Left forelimb (tissue), 1 donor: ENCODE measurements around the gene EDC4.
"Not testable (repeated sequence)": the region's sequence is repeated elsewhere in the genome, so short reads cannot be mapped to it uniquely, and the experiment has no call there.

Experiments used
- DNase-seq: peaks from one replicate; pipeline ENCODE4 v3.0.0-alpha.2; 2018; ENCODE audit warnings: low spot score

EDC4 gene

DNA sequence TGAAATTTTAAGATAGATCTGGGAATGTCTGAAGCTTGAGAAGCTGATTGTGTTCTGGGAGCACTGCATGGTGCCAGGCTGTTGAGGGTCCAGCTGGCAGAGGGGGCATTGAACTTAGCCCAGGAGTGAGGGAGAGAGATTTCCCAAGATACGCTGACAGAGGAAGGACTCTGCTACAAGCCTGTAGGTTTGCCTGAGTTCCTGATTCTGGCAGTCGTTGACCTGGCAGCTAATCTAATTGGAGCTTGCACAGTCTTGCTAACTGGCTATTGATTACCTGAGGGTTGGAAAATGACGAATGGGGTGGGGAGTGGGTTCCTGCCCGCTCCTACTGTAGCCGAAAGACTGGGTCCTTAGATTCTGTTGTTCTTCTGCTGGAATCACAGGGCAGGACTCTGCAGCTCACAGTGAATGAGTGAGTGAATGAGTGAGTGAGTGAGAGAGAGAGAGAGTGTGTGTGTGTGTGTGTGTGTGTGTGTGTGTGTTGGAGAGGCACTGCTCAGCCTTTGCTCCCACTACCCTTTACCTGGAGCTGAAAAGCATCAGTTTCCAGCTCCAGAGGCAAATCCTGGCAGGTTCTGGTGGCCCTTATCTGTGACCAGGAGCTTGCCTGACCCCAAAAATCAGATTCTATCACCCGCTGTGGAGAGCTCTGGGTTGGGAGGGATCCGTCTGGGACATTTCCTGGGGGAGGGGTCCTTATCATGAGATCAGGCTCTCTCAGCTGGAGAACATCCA lies 42.1 kb downstream of the EDC4 start:
- no peak for DNase-seq

DNA sequence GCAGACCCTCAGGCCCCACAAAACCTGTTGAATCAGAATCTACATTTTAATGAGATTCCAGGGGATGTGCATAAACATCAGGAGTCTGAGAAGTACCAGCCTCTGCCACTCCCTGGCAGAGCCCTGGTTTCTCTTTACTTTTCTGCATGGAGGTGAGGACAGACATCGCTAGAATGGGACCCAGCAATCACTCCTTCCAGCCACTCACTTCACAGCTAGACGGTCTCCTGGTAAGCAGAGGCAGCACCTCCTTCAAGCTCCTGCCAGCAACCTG lies 42.6 kb downstream of the EDC4 start:
- not testable (repeated sequence) for DNase-seq

DNA sequence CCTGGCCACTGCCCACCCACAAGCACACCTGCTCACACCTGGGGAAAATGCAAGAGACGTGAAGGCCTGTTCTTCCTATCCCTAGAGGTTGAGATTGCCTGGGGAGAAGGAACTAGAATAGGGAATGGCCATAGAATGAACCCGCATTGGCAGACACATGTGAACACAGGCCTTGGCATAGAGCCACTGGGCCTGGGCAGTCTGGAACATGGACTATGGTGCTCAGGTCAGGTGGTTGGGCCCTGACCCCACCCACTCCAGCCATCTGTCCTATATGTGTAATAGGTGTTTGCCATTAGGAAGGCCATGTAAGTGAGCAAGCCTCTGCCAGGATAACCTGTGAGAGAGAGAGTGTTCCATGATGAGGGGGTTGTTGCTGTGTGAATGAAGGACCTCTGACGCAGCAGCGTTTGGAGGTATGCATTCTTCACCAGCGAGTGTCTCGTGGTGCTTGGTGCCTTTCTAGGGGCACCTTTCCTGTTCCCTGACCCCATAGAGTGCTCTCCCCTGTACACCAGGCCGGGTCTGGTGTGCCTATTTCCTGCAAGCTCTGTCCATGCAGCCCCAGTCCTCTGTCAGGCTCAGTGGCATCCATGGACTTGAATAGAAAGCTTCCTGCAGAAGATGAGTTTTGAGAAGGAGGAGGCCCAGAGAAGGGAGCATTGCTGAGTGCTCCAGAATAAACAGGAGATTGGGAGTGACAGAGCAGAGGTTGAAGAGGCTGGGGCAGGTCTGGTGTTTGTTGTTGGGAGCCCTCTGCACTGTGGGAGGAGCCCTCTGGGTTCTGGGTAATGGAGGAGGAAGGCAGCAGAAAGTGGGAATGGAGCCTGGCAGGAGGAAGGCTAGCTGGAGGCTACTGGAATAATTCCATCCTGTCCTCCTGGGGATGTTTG lies 43.2 kb downstream of the EDC4 start:
- no peak for DNase-seq

DNA sequence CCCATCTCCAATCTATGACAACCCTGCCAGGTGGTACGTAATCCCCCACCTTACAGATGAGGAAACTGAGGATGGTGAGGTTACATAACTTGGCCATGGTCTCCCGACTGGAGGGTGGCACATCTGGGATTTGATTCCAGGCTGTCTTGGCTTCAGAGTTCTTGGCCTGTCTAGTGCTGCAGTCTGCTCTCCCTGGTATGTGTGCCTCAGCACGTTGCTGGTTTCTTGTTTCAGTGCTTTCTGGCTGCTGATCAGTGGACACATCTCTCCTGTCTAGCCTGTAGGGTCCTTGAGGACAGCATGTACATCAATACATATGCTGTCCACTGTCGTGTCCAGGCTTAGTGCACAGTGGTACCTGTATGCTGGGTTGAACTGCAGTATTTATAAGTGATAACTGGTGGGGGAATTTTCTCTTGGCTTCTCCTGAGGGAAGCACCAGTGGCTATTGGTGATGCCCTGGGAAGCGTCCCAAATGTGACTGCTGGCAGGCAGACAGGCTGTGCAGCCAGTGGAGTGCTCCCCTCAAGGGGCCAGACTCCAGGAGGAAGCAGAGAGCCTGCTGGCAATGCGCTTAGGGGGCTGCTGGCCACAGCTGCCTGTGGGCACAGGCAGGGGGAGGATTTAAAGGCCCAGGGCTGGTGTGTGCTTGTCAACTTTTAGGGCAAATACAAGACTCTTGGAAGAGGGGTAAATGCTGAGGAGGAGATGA lies 44.4 kb downstream of the EDC4 start:
- no peak for DNase-seq

DNA sequence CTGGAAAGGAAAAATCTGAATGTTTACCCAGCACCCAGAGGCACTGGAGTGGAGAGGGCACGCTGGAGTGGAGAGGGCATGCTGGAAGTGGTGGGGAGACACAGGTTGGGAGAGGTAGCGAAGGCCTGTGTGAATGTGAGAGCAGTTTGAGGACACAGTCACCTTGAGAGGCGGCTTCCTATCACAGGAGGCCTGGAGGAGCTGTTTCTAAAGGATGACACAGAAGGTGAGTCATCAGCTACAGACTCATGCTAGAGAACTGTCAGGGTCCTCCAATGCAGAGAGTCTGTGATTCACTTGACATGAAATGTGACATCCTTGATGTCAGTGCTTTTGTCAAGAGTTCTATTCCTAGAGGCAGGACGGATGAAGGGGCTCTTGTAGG lies 45.0 kb downstream of the EDC4 start:
- no peak for DNase-seq

DNA sequence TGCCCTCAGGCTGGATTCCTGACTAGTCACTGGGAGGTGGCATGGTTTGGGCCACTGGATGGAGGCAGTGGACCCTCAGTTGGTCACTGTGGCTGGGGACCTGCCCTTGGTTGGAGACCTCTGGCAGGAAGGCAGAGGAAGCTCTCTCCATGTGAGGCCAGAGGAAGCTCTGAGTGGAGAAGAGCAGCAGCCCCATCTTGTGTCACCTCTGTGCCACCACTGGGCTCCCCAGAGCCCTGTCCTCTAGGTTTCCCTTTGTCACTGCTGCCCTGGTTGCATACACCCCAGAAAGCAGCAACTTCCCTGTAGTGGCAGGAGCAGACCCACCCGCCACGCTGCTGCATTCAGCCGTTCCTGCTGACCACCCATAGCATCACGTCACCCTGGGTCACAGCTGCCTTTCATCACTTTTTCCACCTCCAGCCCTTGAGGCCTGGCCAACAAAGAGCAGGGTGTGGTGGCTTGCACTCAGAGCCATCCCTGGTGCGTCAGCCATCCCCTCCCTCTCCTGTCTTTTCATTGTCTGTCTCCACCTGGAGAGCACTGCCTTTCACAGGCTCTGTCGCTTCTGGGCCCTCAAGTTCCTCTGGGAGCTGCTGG lies 46.9 kb downstream of the EDC4 start:
- DNase-seq = no peak

DNA sequence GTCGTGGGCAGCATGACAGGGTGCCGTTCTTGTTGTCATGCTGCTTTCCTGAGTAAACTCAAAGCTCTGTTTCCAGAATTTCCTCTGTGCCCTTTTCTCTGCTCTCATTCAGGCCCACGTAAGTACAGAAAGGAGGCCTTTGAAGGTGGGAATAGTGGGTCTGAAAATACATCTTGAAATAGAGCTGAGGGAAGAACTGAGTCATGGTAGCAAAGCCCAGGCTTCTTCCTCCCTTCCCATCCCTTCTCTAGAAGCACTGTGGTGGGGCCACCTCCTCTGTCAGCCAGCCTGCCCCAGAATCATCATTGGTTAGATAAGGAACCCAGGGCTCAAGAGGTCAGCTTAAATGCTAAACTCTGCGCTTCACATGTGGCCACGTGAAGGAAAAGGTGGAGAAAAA lies 49.4 kb downstream of the EDC4 start:
- no peak for DNase-seq

DNA sequence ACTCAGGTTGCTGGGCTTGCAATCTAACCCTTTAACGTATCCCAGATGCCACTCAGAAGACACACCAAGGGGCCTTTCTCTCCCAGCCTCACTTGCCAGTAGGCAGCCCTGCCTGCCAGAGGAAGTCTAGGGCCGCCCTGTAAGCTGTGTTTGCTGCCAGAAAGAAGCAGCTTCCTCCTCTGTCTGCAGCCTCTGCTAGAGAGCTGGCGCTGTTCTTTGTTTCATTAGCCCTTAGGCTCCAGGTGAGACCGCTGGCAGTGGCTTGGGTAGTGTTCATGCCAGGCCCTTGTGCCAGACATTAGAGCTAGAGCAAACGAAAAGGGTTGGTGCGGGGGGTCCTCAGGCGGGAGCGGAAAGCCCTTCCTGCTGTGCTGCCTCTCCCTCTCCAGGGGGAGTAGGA lies 49.9 kb downstream of the EDC4 start:
- DNase-seq = no peak

DNA sequence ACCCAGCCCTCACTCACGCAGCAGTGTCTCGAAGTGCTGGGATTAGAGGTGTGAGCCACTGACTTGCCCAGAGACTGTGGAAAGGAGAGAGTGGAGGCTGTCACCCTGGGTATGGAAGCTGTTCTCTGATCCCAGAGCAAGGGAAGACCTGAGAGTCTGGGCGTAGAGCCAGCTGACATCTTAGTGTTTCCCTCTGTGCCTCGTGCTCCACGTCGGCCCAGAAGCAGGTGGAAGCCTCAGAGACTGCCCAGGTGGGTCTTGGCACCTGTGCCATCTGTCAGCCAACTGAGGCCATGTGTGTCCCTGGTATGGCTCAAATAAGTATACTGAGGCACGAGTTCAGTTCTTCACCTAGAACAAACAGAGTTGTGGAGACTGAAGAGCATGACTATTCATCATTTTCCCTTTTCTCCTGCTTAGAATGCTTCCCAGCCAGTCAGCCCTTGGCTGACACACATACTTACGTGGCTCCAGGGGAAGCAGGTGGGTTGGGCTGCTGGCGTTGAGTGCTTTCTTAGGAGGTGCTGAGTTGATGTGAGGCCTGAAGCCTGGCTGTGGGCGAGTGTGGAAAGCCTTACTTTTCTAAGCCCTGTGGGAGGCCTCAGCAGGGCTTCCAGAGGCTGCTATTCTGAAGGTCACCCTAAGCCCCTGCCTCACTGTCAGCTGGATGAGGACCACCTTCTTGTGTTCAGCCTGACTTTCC lies 50.7 kb downstream of the EDC4 start:
- DNase-seq = no peak

DNA sequence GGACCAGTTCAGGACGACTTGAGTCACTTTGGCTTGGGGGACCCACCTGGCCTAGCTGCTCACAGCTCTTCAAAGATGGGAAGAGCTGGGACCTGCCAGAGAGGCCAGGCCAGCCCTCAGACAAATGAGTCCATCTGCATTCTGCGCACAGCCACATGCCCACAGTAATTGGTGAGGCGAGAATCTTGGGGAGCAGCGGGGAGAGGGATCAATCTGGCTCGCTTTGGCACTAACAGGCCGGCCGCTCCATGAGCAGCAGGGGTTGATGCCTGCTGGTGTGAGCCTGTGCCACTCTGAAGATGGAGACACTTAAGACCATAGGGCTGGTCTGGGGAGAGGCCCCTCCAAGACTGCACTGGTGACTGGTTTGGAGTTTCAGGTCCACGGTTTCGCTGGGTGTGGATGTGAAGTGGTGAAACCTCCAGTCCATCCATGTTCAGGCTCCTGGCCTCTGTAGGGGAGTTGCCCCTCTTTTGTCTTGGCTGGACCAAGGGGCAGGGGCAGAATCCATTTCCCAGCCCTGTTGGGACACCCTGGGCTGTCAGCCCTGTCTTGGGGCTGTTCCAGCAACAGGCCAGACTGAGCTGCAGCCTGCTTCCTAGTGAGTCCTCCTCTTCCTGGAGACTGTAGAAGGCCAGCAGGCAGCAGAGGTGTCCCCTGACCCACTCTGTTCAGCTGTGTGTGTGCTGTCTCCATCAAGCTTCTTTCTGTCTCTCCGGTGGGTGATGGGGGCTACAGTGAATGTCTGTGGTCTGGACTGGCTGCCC lies 51.5 kb downstream of the EDC4 start:
- no peak for DNase-seq

DNA sequence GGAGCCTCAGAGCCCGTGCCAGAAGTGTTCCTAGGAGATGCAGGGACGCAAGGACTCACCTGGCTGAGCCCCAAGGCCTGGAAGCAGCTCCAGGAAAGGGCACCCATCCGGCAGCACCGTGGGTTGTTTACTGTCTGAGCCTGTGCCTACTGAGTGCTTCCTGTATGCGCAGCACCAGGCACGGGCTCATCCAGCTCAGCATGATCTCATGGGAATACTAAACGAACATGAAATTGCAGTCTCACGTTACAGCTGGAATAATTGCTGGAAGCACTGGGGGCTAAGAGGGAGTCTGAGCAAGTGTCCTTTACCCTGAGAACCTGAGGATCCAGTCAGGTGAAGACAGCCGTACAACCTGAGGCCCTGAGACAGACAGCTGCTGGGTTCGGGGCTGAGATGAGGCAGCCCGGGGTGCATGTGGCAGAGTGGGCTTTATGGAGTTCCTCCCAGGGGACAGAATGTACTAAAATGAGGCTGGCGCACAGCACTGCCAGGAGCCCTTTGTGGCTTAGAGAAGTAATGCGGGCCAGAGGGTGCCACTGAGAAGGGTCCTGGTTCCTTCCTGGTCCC lies 53.4 kb downstream of the EDC4 start:
- DNase-seq = no peak

DNA sequence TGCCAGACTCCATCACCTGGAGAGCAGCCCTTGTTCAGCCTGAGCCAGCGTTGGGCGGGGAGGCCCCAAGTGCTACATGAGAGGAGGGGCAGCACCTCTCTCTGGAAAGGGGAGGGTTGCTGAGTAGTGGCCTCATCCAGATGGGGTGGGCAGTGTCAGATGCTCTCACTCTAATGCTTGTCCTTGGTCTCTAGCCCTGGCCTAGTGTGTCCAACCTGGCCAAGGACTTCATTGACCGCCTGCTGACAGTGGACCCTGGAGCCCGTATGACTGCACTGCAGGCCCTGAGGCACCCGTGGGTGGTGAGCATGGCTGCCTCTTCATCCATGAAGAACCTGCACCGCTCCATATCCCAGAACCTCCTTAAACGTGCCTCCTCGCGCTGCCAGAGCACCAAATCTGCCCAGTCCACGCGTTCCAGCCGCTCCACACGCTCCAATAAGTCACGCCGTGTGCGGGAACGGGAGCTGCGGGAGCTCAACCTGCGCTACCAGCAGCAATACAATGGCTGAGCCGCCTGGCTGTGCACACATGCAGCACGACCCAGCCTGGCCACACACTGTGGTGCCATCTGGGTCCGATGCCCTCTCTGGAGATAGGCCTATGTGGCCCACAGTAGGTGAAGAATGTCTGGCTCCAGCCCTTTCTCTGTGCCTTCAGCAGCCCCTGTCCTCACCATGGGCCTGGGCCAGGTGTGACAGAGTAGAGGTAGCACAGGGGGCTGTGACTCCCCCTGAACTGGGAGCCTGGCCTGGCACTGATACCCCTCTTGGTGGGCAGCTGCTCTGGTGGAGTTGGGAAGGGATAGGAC lies 54.5 kb downstream of the EDC4 start:
- no peak for DNase-seq

DNA sequence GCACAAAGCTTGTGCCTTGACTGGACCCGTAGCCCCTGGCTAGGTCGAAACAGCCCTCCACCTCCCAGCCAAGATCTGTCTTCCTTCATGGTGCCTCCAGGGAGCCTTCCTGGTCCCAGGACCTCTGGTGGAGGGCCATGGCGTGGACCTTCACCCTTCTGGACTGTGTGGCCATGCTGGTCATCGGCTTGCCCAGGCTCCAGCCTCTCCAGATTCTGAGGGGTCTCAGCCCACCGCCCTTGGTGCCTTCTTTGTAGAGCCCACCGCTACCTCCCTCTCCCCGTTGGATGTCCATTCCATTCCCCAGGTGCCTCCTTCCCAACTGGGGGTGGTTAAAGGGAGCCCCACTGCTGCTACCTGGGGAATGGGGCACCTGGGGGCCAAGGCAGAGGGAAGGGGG lies 55.3 kb downstream of the EDC4 start:
- no peak for DNase-seq

DNA sequence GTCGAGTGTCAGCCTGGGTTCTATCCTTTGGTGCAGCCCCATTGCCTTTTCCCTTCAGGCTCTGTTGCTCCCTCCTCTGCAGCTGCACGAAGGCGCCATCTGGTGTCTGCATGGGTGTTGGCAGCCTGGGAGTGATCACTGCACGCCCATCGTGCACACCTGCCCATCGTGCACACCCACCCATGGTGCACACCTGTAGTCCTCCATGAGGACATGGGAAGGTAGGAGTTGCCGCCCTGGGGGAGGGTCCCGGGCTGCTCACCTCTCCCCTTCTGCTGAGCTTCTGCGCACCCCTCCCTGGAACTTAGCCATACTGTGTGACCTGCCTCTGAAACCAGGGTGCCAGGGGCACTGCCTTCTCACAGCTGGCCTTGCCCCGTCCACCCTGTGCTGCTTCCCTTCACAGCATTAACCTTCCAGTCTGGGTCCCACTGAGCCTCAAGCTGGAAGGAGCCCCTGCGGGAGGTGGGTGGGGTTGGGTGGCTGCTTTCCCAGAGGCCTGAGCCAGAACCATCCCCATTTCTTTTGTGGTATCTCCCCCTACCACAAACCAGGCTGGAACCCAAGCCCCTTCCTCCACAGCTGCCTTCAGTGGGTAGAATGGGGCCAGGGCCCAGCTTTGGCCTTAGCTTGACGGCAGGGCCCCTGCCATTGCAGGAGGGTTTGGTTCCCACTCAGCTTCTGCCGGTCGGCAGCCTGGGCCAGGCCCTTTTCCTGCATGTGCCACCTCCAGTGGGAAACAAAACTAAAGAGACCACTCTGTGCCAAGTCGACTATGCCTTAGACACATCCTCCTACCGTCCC lies 55.9 kb downstream of the EDC4 start:
- DNase-seq = no peak

DNA sequence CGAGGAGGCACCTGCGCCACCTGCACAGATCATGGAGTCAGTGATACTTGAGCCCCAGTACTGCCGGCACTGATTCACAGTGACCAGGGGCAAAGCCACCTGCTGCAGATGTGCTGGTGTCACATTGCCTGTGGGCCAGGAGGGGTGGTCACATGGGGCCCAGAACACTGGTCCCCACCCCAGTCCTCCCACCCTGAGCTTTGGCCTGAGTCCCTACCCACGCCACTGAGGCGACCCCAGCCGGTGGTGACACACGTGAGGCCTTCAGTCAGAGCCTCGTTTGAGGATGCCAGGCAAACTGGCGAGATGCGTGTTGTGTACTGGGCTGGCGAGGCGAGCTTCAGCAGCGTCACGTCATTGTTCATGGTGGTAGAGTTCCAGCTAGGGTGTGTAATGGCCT lies 57.3 kb downstream of the EDC4 start:
- DNase-seq = no peak

DNA sequence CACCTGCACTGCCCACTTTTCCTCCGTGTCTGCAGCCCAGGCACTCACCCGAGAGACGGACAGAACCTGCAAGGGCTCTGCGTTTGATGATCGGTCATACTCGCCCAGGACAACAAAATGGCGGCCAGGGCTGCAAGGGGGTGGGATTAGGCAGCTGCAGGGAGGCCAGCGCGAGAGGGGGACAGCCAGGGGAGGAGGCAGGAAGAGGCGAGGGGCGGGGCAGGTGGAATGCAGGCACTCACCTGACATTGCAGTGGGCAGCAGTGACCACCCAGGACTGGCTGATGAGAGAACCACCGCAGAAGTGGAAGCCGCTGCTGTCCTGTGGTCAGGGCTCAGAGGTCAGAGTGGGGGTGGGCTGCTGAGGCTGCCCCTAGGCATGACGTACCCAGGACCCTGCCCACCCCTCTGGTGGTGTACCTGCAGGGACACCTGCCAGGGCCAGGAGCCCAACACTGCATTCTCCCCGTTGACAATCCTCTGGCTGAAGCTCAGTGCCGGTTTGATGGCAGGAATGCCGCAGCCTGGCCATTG lies 57.9 kb downstream of the EDC4 start:
- DNase-seq = no peak
